IMR-90 (cell line): ENCODE measurements around the gene AHSG. TPM values are rescaled to one million over a fixed set of nuclear protein-coding genes. Genes with fewer than 3 reads are reported as not detected.
A peak's percentile ranks its signal among the peaks of the same experiment; 100 is the strongest.

Experiments used
- ATAC-seq: fragments of 200-7000 bp; cut with Tn5 transposase; 2 replicates; pipeline ENCODE4 v1.9.1; 2020; ENCODE audit warnings: low read depth, mild to moderate bottlenecking, moderate library complexity
- BruUV-seq: library from RNA; stranded (reverse); fragments of 400-500 nt; replicated peaks from 2 replicates; lab custom pipeline; 2021; lab: Mats Ljungman, UMichigan
- CTCF ChIA-PET: fragments of 300-600 bp; formaldehyde crosslinking; extraction: SDS; loops from one replicate; lab custom pipeline; 2021; ENCODE audit warnings: antibody characterized with exemption; lab: Yijun Ruan, JAX
- POLR2A ChIA-PET: fragments of 300-600 bp; sonication (Branson Sonifier 250); formaldehyde crosslinking; loops from one replicate; lab custom pipeline; 2022; ENCODE audit warnings: antibody characterized with exemption; ENCODE audit not compliant: unreplicated experiment; lab: Charles Lee
- DNase-seq: peaks from one replicate; pipeline ENCODE4 v3.0.0; 2013
- H2AFZ ChIP-seq: replicated peaks from 2 replicates; pipeline ENCODE3; 2013; ENCODE audit warnings: low read length, mild to moderate bottlenecking; ENCODE audit not compliant: poor library complexity
- H2AK5ac ChIP-seq: 2 replicates; pipeline ENCODE4 v1.6.1; 2013; ENCODE audit warnings: low read depth, low read length, inconsistent platforms
- H2AK9ac ChIP-seq: replicated peaks from 2 replicates; pipeline ENCODE3; 2013; ENCODE audit warnings: mild to moderate bottlenecking, low read depth, low read length, moderate library complexity; ENCODE audit not compliant: poor library complexity
- H2BK120ac ChIP-seq: 2 replicates; pipeline ENCODE4 v1.6.1; 2013; ENCODE audit warnings: low read depth, low read length, inconsistent platforms
- H2BK15ac ChIP-seq: 3 replicates; pipeline ENCODE4 v1.6.1; 2013; ENCODE audit warnings: low read depth, low read length, inconsistent platforms
- H2BK20ac ChIP-seq: 2 replicates; pipeline ENCODE4 v1.6.1; 2013; ENCODE audit warnings: low read depth, mild to moderate bottlenecking, inconsistent platforms, low read length, moderate library complexity
- H2BK5ac ChIP-seq: 2 replicates; pipeline ENCODE4 v1.6.1; 2013; ENCODE audit warnings: mild to moderate bottlenecking, low read depth, low read length, inconsistent platforms; ENCODE audit not compliant: poor library complexity, severe bottlenecking
- H3K14ac ChIP-seq: replicated peaks from 2 replicates; pipeline ENCODE4 v1.6.1; 2013; ENCODE audit warnings: low read depth, low read length, inconsistent platforms
- H3K18ac ChIP-seq: 2 replicates; pipeline ENCODE4 v1.6.1; 2013; ENCODE audit warnings: low read depth, low read length, control low read depth
- H3K23ac ChIP-seq: 2 replicates; pipeline ENCODE4 v1.6.1; 2013; ENCODE audit warnings: low read depth, low read length, inconsistent platforms
- H3K27ac ChIP-seq: 2 replicates; pipeline ENCODE4 v1.5.1; 2013; ENCODE audit warnings: mild to moderate bottlenecking, control low read depth, low read length; ENCODE audit not compliant: insufficient read depth
- H3K27me3 ChIP-seq: 2 replicates; pipeline ENCODE4 v1.6.1; 2013; ENCODE audit warnings: low read length; ENCODE audit not compliant: control insufficient read depth, insufficient read depth
- H3K36me3 ChIP-seq: 2 replicates; pipeline ENCODE4 v1.6.1; 2013; ENCODE audit warnings: low read length, mixed read lengths; ENCODE audit not compliant: control insufficient read depth, insufficient read depth
- H3K4ac ChIP-seq: 2 replicates; pipeline ENCODE4 v1.6.1; 2013; ENCODE audit warnings: low read depth, low read length, inconsistent platforms
- H3K4me1 ChIP-seq: 2 replicates; pipeline ENCODE4 v1.6.1; 2013; ENCODE audit warnings: low read length, mixed read lengths; ENCODE audit not compliant: control insufficient read depth, insufficient read depth
- H3K4me2 ChIP-seq: 2 replicates; pipeline ENCODE4 v1.6.1; 2013; ENCODE audit warnings: low read depth, mild to moderate bottlenecking, control low read depth, low read length, moderate library complexity
- H3K4me3 ChIP-seq: 2 replicates; pipeline ENCODE4 v1.5.1; 2013; ENCODE audit warnings: low read depth, mild to moderate bottlenecking, control low read depth, low read length, moderate library complexity; ENCODE audit not compliant: insufficient read depth
- H3K56ac ChIP-seq: 2 replicates; pipeline ENCODE4 v1.6.1; 2013; ENCODE audit warnings: low read length, inconsistent platforms; ENCODE audit not compliant: insufficient read depth; ENCODE audit errors: extremely low read depth
- H3K79me1 ChIP-seq, 2 experiments: 2 replicates each; pipeline ENCODE4 v1.6.1; 2013; ENCODE audit warnings: low read length in 2 of 2, inconsistent platforms in 1 of 2, low read depth in 1 of 2
- H3K9ac ChIP-seq: 2 replicates; pipeline ENCODE4 v1.6.1; 2013; ENCODE audit warnings: low read depth, low read length, control low read depth
- H3K9me1 ChIP-seq: 2 replicates; pipeline ENCODE4 v1.6.1; 2013; ENCODE audit warnings: low read length, inconsistent platforms; ENCODE audit not compliant: insufficient read depth
- H3K9me3 ChIP-seq: 2 replicates; pipeline ENCODE4 v1.6.1; 2013; ENCODE audit warnings: low read length; ENCODE audit not compliant: control insufficient read depth, insufficient read depth
- H4K20me1 ChIP-seq: 2 replicates; pipeline ENCODE4 v1.6.1; 2013; ENCODE audit warnings: low read length, inconsistent platforms; ENCODE audit not compliant: insufficient read depth
- H4K5ac ChIP-seq: 2 replicates; pipeline ENCODE4 v1.6.1; 2013; ENCODE audit warnings: mild to moderate bottlenecking, low read depth, low read length, control low read depth
- H4K8ac ChIP-seq, 2 experiments: 2 replicates each; pipeline ENCODE4 v1.6.1; 2013; ENCODE audit warnings: low read depth in 2 of 2, low read length in 2 of 2, control low read depth in 1 of 2, inconsistent platforms in 1 of 2
- H4K91ac ChIP-seq: 2 replicates; pipeline ENCODE4 v1.6.1; 2013; ENCODE audit warnings: low read depth, low read length, inconsistent platforms; ENCODE audit not compliant: insufficient read depth
- SMC3 ChIP-seq: fragments of 150-350 bp; IDR thresholded peaks from 2 replicates; pipeline ENCODE4 v1.6.1; 2016; ENCODE audit warnings: low read depth, mild to moderate bottlenecking, antibody characterized with exemption, low read length, moderate library complexity
- WGBS, 2 experiments: methylation state at CpG; one replicate each; pipeline versions ENCODE4 v1.1.5 to v1.1.7; 2013; ENCODE audit warnings: missing lambda C conversion rate in 2 of 2; ENCODE audit not compliant: insufficient read length in 1 of 2; ENCODE audit errors: extremely low coverage in 2 of 2; 5-methylcytosine and 5-hydroxymethylcytosine counted together
- dilution Hi-C: fragments of 300-500 bp; cut with HindIII; formaldehyde crosslinking; loops from one replicate; pipeline ENCODE4 v1.14.3; 2018; ENCODE audit warnings: low sequenced_read_pairs; ENCODE audit not compliant: unreplicated experiment
- in situ Hi-C: fragments of 300-500 bp; cut with MboI; formaldehyde crosslinking; loops from 3 replicates; pipeline ENCODE4 v1.14.3; 2019; ENCODE audit warnings: low sequenced_read_pairs, inconsistent platforms, mixed read lengths
- intact Hi-C: fragments of 100-400 bp; cut with micrococcal nuclease; formaldehyde crosslinking; loops from 2 replicates; pipeline ENCODE4 v1.10.0; 2022
- polyA plus RNA-seq, 3 experiments: library from polyadenylated mRNA; depleted of rRNA; stranded (reverse); fragments of >200 nt; gene quantifications; 2 replicates each; pipeline ENCODE4 v1.2.3, GENCODE V29; 2012; ENCODE audit warnings: low replicate concordance in 1 of 3
- total RNA-seq: library from RNA; depleted of rRNA; stranded (reverse); fragments of >200 nt; gene quantifications from 2 replicates; pipeline ENCODE4 v1.2.3, GENCODE V29; 2012

Gene AHSG
- total and polyA plus RNA-seq, 2 of the 4 experiments (the other 2 are of a cell fraction) = not detected

DNA sequence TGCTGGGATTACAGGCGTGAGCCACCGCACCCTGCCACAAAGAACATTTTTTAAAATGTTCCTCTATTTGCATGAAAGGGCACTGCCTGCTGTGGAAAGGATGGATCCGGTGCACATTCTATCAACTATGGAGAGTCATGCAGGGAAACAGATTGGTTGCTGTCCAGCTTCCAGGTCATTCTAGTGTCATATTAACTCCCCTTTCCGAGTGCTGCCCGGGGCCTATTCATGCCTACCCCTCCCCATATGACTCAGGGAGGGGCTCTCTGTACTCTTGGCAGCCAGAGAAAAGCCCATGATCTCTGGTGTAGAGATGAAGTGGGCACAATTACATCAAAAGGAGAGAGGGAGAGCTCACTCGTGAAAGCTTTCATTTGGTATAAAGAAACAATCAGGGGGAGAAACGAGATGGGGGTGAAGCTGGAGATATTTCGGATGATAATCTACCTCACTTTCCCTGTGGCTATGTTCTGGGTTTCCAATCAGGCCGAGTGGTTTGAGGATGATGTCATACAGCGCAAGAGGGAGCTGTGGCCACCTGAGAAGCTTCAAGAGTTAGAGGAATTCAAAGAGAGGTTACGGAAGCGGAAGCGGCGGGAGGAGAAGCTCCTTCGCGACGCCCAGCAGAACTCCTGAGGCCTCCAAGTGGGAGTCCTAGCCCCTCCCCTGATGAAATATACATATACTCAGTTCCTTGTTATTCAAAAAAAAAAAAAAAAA is 16.1 kb upstream of the AHSG start:
- DNase-seq = peak; percentile 16
- Histone ChIP-seq H3K27ac (no peak overlapping the region), H2AFZ (no peak overlapping the region), H2AK9ac (no peak overlapping the region), H3K9me3 (no peaks in the 10 kb centered on the region), H3K14ac (no peak overlapping the region), H3K4me1 (no peaks in the 10 kb centered on the region), H3K27me3 (no peaks in the 10 kb centered on the region), H3K4ac (no peak overlapping the region), H4K91ac (no peak overlapping the region), H2AK5ac (no peak overlapping the region), H3K23ac (no peak overlapping the region), H3K9ac (no peak overlapping the region), H3K79me1 (no peaks in the 10 kb centered on the region), H3K9me1 (no peaks in the 10 kb centered on the region), H4K8ac (no peak overlapping the region), H2BK20ac (no peak overlapping the region), H2BK15ac (no peak overlapping the region), H3K4me2 (no peak overlapping the region), H3K56ac (no peak overlapping the region), H2BK120ac (no peak overlapping the region), H3K36me3 (no peaks in the 10 kb centered on the region), H4K20me1 (no peaks in the 10 kb centered on the region), H4K5ac (no peak overlapping the region), H3K18ac (no peak overlapping the region), H2BK5ac (no peak overlapping the region), H3K4me3 (no peak overlapping the region)
- TF ChIP-seq SMC3 = no peak
- POLR2A ChIA-PET = no interaction called here
- no TSS peak for BruUV-seq
- CTCF ChIA-PET = interaction anchor here (1.4 kb wide), 1 partner anchor 20 kb away, joined by 8 read pairs; no protein-coding TSS in a partner anchor
- in situ Hi-C loops (no loop called here), dilution Hi-C loops (no loop called here), intact Hi-C loops (no loop called here)
- ATAC-seq = peak; percentile 27; the same call in 1 of the 2 replicates
- WGBS, 2 experiments = no CpG with 5 or more reads among the region's 17 CpGs
